HG02623 (cell line): Measurements from ENCODE around the gene DIS3L2.

Source experiments
- ATAC-seq: cut with Tn5 transposase; IDR thresholded peaks from one replicate; pipeline ENCODE4 v1.9.1; 2021; ENCODE audit warnings: moderate library complexity; ENCODE audit not compliant: unreplicated experiment

The DIS3L2 gene

GRCh38 chr2:231951452-231952035 is 10.0 kb upstream of the DIS3L2 start:
- no peak for ATAC-seq

DNA sequence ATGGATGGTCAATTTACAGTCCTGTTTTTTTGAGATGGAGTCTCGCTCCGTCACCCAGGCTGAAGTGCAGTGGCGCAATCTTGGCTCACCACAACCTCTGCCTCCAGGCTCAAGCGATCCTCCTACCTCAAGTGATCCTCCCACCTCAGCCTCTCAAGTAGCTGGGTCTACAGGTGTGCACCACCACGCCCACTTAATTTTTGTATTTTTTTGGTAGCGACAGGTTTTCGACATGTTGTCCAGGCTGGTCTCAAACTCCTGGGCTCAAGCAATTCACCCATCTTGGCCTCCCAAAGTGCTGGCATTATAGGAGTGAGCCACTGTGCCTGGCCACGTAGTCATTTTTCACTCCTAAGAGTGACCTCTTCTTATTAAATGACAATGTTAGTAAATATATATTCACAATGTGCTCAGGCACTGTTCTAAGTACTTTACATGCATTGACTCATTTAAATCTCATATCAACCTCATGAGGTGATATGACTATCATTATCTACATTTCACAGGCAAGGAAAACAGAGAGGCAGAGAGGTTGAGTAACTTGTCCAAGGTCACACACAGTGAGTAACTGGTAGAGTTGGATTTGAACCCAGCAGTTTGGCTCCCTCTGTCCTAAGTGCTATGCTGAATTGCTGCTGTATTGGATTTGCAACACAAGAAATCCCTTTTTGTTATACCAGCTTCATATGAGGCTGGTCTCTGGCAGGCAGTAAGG is 5.6 kb upstream of the DIS3L2 start:
- no peak for ATAC-seq

DNA sequence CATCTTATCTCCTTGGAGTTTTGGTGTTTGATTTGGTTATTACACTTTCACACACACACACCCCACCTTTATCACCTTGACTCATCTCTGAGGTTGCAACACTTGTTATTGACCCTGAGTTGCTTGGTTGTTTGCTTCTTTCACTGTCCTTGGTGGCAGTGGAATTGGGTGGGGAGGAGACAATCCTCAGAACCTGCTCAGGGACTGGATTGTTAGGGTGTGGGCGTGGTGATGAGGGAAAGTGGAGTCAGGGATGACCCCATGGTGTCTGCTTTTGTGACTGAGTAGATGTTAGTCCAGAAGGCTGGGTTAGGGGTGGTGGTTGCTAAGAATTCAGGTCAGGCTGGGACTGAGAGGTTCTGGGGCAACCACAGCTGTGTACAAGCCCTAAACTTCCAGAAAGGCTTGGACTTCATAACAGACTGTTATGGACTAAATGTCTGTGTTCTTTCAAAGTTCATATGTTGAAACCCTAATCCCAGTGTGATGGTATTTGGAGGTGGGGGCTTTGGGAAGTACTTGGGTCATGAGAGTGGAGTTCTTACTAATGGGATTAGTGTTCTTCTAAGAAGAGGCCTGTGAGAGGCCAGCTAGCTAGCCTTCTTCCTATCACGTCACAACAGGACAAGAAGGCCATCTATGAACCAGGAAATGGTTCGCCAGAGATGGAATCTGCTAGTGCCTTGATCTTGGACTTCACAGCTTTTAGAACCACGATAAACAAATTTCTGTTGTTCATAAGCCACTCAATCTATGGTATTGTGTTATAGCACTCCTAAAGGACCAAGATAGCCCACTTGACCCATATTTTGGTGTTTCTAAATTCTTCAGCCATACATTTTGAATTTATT is 3.4 kb upstream of the DIS3L2 start:
- ATAC-seq: no peak

DNA sequence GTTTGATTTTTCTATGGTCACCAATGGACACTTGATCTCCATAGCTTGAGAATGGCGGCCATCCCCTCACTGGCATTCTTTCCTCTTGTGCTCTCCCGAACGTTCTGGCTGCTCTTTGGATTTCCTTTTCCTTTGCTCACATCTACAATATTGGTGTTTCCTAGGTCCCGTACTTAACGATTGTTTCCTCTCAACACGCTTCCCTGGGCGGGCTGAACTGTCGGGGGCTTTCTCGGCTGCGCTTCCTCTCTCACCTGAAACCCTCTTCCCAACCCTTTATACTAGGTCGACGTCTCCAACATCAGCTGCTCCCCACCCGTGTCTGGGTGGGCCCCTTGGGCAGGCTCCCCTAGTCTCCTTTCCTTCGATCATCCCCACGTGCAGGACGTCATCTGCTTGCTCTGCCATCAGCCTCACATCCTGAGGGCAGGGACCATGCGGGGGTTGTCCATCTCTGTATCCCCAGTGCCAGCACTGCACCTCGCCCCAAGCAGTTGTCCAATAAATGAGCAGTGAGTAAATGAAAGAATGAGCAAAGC is 634 bp upstream of the DIS3L2 start:
- no peak for ATAC-seq

DNA sequence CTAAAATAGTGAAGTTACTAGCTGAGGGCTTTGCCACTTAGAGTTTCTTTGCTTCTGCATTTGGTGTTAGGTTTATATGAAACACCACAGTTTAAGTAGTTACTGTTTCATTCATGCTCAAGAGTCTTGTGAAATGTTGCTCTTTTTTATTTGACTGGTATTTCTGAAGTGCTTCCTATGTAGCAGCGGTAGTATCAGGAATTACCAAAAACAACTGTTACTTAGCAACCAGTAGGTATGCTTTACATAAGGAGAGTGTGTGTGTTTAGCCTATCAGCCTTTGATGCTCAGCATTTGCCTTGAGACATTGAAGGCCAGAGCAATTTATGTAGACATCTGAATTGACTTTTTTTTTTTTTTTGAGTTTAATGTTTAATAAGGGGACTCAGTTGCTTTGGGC is 3.6 kb downstream of the DIS3L2 start:
- no peak for ATAC-seq

GRCh38 chr2:231966886-231967285 is 5.4 kb downstream of the DIS3L2 start:
- ATAC-seq: no peak

- no peak for ATAC-seq
Observed at GRCh38 chr2:231968820-231969219, 7.3 kb downstream of the DIS3L2 start.

DNA sequence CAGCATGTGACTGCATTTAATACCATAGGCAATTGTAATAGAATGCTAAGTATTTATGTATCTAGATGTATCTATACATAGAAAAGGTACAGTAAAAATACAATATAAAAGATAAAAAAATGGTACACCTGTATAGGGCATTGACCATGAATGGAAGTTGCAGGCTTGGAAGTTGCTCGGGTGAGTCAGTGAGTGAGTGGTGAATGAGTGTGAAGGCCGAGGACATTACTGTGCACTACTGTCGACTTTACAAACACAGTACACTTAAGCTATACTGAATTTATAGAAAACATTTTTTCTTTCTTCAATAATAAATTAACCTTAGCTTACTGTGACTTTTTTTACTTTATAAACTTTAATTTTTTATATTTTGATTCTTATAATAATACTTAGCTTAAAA is 8.9 kb downstream of the DIS3L2 start:
- ATAC-seq: no peak

DNA sequence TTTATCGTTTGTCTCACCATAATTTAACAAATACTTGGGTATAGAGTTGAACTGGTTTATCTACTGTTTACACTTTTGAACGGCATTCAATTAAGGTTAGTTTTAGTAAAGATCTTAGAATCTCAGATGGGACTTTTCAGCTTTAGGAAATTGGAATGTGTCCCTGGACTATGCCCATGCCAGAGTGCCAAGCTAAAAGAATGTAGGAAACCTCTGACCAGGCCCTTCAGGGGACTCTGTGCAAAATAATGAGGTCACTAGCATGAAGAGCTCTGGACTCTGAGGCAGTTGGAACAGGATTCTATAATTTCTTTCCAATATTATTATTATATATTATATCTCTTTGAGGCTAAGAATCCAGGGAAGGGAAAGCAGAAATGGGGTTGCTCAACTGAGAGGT is 13.5 kb downstream of the DIS3L2 start:
- ATAC-seq: no peak

GRCh38 chr2:231977430-231977829 is 15.9 kb downstream of the DIS3L2 start:
- no peak for ATAC-seq

GRCh38 chr2:231984992-231985391 is 23.5 kb downstream of the DIS3L2 start:
- ATAC-seq: no peak

- ATAC-seq: no peak
Observed at GRCh38 chr2:231985823-231986261, 24.3 kb downstream of the DIS3L2 start.

- no peak for ATAC-seq
Observed at GRCh38 chr2:231987124-231987727, 25.7 kb downstream of the DIS3L2 start.

DNA sequence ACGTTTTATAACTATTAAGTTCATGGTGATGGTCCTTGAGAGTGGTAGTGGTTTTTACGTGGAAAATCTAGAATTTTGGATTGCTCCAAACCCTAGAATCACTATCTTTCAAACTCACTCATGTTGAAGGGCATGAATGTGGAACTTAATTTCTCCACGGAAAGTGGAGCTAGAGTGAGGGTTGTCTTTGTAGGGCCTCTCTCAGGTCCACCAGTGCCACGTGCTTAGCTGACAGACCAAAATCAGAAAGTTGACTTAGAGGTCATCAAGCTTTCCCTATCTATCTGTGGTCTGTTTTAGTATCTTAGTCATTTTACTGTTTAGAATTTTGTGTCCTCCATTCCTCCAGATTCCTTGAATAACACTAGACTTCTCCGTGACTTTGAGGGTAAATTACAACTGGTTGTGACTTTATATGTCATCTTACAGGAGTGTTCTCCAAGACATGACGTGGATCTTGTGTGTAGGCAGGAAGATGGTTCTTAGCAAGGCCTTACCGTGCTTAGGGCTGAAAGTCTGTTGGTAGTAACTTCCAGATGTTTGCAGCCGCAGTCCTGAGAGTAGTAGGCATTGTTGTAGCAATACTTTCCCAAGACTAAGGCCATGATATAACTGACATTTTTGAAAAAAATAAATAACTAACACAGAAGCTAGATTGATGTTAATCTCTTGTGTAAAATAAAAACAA is 26.8 kb downstream of the DIS3L2 start:
- no peak for ATAC-seq

- no peak for ATAC-seq
Observed at GRCh38 chr2:231991664-231992063, 30.2 kb downstream of the DIS3L2 start.

GRCh38 chr2:231992888-231993287 is 31.4 kb downstream of the DIS3L2 start:
- ATAC-seq: no peak

- ATAC-seq: no peak
Observed at GRCh38 chr2:231996797-231997540, 35.5 kb downstream of the DIS3L2 start.

DNA sequence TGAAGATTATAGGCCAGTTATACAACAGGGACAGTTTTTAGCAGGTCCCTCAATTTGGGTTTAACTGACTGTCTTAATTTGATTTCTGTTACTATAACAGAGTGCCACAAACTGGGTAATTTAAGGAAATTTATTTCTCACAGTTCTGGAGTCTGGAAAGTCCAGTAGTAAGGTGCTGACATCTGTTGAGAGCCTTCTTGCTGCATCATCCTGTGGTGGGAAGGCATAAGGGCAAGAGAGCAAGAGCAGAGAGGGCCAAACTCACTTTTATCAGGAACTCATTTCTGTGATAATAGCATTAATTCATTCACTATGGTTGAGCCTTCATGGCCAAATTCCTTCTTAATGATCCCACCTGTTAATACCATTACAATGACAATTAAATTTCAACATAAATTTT is 36.5 kb downstream of the DIS3L2 start:
- no peak for ATAC-seq

DNA sequence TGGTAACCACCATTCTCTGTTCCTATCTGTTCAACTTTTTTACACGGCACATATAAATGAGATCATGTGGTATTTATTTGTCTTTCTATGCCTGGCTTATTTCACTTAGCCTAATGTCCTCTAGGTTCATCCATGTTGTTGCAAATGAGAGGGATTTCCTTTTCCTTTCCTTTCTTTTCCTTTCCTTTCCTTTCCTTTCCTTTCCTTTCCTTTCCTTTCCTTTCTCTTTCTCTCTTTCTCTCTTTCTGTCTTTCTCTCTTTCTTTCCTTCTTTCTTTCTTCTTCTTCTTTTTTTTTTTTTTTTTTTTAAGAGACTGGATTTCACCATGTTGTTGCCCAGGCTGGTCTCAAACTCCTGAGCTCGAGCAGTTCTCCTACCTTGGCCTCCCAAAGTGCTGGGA is 38.9 kb downstream of the DIS3L2 start:
- ATAC-seq: no peak

DNA sequence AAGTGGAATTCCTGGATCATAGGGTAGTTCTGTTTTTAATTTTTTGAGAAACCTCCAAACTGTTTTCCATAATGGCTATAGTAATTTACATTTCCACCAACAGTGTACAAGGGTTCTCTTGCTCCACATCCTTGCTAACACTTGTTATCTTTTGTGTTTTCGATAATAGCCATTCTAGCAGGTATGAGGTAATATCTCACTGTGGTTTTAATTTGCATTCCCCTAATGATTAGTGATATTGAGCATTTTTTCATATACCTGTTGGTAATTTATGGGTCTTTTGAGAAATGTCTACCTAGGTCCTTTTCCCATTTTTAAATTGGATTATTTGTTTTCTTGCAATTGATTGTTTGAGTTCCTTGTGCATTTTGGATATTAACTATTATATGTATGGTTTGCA is 39.6 kb downstream of the DIS3L2 start:
- ATAC-seq: no peak
